8988T (cell line): ENCODE measurements around the gene CRK.
"Not testable (repeated sequence)": the region's sequence is repeated elsewhere in the genome, so short reads cannot be mapped to it uniquely, and the experiment has no call there.

Experiments used
- DNase-seq: peaks from one replicate; pipeline ENCODE4 v3.0.0; 2011

Gene CRK

DNA sequence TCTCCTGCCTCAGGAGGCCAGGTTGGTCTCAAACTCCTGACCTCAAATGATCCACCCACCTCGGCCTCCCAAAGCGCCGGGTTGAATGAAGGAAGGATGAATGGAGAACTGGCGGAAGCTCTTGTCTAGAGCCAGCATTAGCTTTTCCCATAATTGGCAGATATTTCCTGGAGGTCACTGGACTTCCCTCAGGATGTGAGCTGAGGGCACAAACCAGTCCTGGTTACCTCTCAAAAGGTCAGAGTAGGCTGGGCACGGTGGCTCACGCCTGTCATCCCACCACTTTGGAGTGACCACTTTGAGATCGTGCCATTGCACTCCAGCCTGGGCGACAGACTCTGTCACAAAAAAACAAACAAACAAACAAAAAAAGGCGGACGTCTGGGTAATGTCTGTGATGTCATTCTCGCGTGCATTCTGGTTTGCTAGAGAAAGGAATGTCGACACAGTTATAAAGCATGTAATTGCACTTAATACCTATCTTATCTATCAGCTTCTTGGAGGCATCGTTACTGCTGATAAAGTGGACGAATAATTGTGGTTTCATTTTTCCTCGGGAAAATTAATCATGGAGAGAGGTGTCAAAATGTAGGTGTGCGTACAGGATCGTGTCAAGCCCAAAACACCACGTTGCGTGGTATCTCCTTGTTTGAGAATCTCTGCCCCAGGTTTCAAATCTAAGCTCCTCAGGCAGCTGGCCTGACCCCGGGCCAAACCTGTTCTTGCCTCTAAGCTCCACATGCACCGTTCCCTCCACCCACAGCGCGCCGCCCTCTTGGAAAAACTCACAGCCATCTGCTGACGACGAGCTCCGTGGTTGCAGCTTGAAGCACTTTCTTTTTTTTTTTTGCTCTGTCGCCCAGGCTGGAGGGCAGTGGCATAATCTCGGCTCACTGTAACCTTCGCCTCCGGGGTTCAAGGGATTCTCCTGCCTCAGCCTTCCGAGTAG, 6.4 kb upstream of the CRK start:
- DNase-seq: no peak

DNA sequence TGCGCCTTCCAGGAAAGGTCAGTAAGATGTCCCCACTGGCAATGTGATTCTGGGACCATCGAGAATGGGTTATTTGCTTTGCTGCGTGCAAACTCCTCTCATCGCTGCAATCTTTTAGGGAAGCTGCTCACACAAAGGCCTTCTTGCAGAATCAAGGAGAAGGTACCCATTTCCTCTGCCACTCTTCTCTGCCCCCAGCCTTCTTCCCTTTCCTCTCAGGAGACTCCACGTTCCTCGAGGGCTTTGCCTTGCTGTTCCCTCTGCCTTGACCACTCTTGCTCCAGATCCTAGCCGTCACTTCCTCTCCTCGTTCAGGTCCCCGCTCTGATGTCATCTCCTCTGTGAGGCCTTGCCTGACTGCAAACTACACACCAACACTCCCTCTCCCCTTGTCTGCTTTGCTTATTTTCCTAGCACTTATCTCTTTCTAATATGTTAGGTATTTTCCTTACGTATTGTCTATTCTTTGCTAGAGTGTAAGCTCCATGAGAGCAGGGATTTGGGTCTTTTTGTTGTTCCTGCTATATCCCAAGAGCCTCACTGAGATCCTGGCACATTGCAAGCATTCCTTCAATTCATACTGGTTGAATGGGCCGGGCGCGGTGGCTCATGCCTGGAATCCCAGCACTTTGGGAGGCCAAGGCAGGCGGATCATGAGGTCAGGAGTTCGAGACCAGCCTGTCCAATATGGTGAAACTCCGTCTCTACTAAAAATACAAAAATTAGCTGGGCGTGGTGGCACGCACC, 5.3 kb upstream of the CRK start:
- DNase-seq: no peak

DNA sequence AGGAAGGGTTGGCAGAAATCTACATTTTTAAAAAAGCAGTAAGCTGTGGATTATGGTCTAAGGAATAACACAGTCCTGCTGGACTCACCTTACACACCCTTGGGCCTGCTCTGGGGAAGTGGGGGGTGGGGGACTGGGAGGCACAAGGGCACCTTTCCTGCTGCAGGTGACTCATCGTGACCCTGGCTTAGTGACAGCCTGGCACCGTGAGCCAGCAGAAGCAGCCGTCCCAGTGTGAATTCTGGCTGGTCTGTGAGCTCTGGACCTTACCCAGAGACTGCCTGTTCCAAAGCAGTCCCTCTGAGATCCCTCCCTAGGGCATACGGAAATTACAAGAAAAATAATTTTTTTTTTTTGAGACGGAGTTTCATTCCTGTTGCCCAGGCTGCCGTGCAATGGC, 4.2 kb upstream of the CRK start:
- no peak for DNase-seq

DNA sequence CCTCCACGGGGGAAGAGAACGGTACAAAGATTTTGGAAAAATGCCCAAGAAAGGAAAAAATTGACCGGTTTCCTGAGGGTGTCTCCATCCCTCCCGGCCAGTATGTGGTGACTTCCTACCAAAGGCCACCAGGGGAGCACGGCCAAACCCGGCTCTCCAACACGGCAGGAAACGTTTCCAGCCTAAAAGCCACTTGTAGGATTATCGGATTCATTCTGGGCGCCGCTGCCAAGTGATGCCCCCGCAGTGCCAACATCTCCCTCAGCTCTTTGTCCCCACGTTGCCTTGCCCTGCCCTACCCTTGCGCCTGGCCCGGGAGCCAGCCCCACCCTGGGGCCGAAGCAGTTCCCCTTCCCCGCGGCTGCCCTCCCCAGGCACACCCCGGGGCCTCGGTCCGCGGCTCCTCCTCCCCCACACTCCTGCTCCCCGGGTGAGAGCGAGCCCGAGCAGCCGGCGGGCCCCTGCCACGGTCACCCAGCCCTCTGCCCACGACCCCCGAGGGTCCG, 688 bp downstream of the CRK start:
- peak; percentile 69 for DNase-seq

DNA sequence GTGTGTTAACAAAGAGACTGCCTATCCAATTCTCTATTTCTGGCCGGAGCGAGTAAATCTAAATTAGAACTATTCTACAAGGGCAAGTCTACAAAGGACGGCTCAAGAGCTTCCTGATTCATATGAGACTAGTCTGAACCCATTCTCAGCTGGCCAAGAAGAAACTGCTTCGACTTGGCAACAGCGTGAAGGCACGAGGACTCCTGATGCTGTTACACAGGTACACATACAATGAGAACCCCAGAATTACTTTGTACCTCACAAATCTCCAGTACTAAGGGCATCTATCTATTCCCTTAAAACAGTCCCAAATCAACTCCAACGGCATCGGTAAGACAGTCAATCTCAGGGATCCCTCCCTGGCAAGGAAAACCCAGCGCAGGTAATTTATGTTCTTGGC, 1.5 kb downstream of the CRK start:
- no peak for DNase-seq

DNA sequence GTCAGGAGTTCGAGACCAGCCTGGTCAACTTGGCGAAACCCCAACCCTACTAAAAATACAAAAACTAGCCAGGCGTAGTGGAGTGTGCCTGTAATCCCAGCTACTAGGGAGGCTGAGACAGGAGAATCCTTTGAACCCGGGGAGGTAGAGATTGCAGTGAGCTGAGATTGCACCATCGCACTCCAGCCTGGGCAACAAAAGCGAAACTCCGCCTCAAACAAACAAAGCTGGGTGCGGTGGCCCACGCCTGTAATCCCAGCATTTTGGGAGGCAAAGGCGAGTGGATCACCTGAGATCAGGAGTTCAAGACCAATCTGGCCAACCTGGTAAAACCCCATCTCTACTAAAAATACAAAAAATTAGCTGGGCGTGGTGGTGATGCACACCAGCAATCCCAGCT, 2.3 kb downstream of the CRK start:
- not testable (repeated sequence) for DNase-seq

DNA sequence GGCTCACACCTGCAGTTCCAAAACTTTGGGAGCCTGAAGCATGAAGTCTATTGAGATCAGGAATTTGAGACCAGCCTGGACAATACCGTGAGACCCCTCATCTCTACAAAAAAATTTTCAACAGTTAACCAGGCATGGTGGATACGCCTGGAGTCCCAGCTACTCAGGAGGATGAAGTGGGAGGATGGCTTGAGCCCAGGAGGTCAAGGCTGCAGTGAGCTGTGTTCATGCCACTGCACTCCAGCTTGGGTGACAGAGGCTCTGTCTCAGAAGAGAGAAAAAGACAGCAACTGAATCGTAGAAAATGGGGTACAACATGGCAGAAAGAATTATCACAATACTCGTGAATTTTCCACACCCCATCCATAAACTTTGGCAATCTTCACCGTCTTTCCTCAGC, 3.2 kb downstream of the CRK start:
- no peak for DNase-seq

DNA sequence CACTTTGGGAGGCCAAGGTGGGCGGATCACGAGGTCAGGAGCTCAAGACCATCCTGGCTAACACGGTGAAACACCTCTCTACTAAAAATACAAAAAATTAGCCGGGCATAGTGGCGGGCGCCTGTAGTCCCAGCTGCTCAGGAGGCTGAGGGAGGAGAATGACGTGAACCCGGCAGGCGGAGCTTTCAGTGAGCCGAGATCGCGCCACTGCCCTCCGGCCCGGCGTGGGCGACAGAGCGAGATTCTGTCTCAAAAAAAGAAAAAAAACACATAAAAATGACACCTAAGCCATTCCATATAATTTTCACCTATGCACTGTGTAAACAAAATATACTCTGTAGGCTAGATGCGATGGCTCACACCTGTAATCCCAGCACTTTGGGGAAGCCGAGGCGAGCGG, 5.8 kb downstream of the CRK start:
- DNase-seq: not testable (repeated sequence)

DNA sequence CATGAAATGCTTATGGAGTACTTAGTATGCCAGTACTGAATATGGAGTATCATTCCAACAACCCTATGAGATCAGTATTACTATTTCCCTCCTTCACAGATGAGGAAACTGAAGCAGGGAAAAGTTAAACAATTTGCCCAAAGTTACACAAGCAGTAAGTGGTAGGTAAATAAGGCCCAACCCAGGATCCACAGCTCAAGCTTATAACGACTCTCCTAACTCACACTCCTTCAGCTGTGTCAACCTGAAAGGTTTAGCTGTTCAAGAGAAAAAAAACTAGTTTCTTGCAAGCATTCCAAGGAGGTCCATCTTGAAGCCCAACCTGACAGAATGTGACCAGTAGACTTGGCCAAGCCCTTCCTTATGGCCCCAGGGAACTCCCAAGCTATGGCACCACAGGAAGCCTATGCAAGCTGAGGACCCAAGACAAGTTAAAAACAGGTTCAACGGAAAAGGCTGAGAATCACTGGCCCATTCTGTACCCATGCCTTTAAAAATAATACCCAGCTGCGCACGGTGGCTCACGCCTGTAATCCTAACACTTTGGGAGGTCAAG, 6.5 kb downstream of the CRK start:
- DNase-seq: no peak

DNA sequence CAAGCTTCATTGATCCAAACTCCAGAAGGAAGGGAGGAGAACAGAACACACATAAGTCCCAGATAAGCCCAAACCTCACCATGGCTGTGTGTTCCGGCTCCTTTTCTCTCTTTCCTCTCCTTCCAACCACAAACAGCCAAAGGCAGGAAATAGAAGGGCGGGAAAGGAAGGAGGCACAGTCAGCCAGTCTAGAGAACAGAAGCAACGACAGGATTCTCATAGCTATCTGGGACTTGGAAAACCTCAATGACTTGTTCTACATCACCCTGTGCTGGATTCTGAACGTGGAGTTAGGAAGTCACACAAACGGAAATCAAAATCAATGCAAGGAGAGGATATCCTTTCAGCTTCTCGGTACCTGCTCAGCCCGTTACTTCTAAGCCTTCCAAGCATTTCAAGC, 9.0 kb downstream of the CRK start:
- no peak for DNase-seq

DNA sequence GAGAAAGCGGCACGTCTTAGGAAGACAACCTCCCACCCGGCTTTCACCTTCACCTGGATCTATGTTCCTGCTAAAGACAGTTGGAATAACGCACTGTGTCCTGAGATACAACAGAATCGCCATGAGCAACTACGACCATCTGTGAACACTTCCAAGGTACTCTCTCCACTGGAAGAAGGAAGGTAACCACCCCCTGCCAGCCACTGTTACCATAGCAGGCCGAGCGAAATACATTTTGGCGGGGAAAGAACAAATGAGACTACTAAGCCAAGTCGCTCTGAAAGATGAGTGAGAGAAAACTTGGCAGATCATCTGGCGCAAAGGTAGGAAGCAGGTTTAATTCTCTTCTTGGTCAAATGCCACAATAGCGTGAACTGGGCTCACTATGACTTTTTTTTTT, 9.8 kb downstream of the CRK start:
- no peak for DNase-seq

DNA sequence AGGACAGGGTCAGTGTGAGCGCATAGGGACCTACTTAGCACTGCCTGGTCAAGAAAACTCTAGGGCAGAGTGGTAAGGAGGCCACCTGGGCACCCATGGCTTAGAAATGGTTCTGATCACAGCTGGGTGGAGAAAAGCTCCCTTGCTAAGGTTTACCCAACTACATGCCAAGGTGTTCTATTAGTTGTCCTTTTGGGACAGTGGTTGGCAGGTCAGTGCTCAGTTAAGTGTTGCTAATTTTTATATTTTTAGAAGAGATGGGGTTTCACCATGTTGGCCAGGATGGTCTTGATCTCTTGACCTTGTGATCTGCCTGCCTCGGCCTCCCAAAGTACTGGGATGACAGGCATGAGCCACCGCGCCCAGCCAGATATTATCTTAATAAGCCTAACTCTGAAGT, 10.3 kb downstream of the CRK start:
- not testable (repeated sequence) for DNase-seq

DNA sequence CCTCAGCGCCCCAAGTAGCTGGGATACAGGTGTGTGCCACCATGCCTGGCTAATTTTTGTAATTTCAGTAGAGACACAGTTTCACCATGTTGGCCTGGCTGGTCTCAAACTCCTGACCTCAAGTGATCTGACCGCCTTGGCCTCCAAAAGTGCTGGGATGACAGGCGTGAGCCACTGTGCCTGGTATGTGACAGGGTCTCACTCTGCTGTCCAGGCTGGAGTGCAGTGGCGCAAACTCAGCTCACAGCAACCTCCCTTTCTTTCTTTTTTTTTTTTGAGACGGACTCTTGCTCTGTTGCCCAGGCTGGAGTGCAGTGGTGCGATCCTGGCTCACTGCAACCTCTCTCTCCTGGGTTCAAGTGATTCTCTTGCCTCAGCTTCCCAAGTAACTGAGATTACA, 13.3 kb downstream of the CRK start:
- not testable (repeated sequence) for DNase-seq

DNA sequence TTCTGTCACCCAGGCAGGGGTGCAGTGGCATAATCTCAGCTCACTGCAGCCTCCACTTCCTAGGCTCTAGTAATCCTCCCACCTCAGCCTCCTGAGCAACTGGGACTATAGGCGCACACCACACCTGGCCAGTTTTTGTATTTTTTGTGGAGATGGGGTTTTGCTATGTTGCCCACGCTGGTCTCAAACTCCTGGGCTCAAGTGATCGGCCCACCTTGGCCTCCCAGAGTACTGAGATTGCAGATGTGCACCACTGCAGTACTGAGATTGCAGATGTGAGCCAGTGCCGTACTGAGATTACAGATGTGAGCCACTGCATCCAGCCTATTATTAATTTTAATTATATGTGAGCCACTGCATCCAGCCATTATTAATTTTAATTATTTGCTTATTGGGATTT, 13.8 kb downstream of the CRK start:
- no peak for DNase-seq

DNA sequence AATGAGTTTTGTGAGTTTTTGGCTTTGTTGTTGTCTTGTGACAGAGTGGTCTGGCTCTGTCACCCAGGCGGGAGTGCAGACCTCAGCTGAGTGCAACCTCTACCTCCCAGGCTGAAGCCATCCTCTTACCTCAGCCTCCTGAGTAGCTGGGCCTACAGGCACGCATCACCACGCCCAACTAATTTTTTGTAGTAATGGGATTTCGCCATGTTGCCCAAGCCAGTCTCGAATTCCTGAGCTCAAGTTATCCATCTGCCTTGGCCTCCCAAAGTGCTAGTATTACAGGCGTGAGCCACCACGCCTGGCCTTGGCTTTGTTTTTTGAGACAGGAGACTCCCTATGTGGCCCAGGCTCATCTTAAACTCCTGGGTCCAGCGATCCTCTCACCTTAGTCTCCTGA, 15.1 kb downstream of the CRK start:
- no peak for DNase-seq

DNA sequence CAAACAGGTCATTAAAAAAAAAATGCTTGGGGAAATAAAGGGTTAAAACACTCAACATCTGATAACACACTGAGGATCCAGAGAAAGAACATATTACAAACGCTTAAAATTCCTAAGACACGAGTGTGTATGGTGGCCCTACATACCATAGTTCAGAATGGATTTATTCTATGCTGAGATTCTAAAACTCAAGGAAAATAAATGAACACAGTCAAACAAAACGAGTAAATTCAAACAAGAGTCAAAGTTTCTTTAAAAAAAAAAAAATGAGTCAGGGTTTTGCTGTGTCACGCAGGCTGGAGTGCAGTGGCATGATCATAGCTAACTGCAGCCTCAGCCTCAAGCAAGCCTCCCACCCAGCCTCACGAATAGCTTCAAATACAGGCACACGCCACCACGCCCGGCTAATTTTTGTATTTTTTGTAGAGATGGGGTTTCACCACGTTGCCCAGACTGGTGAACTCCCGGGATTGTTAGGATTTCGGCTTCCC, 17.4 kb downstream of the CRK start:
- no peak for DNase-seq

DNA sequence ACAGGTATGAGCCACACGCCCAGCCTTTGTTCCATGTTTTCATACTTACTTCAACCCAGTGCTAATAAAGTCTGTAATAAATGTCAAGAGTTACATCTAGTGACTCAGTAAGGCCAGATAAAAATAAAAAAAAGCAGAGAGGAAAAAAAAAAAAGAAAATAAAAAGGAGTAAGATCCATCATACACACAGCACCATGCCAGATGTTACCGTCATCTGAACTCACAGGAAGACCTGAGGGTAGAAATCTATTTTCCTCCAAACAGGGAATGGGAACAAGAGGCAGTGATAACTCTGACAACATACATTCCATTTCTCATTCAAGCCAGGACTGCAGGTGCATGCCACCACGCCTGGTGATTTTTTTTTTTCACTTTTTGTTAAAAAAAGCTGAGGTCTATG, 20.7 kb downstream of the CRK start:
- no peak for DNase-seq

DNA sequence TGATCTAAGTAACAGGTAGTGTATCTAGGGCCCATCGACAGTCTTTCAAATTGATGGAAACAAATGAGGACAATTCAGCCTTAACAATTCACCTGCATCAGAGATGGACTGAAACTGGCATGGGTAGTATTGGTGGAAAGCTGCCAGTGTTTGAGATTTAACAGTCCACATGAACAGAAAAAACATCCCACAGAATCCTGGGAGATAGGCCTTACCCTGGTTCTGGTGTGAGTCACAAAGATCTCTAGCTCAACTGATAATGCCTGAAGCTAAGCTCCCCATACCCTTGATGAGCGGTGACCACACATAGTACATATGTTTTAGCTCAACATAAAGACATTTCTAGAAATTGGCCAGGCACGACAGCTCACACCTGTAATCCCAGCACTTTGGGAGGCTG, 21.9 kb downstream of the CRK start:
- no peak for DNase-seq

DNA sequence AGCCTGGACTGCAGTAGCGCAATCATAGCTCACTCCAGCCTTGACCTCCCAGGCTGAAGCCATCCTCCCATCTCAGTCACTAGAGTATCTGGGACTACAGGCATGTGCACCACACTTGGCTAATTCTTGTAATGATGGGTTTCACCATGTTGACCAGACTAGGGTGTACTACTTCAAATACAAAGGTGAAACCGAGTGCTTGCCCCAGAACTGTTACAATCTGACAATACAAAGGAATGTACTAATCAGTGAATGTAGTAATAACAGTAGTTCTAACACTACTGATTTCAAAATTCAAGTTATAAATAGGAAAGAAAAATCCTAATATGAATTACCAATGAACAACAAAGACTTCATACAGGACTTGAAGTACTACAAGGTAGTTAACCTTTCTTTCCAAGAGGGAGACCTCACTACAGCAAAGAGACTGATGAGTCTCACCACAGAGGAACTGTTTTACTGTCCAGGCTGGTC, 24.4 kb downstream of the CRK start:
- DNase-seq: no peak

DNA sequence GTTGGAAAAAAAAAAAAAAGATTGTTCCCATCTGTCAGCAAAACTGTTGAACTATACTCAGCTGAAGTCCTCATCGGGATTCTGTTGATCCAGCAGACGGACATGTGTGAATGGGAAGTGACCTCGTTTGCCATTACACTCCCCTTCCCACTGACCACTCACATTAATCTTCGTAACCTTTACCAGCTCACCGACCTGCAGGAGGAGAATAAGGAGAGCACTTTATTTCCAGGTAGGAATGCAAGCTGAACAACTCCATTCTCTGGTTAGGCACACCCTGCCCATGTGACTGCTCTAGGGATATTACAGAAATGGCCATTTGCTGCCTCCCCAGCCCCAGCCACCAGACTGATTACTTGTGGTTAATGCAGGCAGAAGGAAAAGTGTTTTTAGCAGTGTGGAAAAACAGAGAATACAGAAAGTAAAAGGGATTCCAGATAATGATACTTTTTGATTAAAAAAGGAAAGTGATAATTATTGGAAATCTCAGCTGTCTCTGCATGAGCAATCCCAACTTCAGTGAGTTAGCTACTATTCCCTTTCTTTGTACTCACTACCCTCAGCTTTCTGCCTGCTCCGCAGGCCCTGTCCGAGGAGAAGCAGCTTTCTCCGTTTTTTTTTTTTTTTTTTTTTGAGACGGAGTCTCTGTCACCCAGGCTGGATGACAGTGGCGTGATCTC, 32.4 kb downstream of the CRK start:
- DNase-seq: no peak

DNA sequence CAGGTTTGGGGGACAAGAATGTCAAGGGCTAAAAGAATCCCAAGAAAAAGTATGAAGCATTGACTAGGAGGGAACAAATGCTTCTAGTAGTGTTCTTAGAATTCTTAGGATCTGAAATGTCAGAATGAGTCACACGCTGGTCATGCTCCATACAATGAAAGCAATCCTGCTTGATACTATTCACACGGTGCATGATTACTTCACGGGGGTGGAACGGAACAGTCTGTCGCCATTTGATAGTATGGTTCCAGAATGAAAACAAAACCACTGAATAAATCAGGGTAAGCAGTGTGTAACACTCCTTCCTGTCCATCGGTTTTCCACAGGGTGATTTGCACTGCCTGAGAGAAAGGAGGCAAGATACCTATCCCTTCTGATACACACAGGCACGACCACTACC, 33.1 kb downstream of the CRK start:
- DNase-seq: no peak

DNA sequence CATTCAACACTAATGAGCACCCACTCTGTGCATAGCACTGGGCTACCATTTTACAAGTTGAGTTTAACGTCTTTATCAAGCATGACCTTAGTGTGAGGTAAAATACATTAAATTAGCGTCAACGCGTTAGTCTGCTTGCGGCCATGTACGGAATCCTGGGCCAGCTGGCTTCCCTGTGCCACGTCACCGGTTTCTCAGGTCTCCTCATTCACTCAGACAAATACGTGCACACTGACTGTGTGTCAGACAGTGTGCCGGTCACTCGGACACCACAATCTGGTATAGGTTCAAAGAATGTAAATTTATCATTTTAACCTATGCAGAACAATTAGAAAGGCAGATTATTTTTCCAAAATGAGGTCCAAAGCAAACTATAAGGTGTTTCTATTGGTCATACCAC, 34.6 kb downstream of the CRK start:
- no peak for DNase-seq

DNA sequence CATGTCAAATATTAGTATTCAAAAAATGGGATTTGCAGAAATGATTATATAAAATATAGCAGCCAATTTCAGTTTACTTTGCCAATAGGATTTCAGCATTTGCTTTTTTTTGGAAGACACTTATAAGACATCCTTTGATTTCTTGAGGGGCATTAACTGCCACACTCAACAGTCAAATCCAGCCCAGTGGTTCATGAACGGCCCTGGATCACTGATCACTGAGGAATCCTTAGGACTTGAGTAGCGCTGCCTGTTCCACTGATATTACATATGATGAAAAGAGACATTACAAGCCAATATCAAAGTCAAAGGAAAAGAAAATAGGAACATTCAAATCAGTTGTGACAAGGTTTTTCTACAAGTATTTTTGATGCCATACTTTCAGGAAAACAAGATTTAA, 35.1 kb downstream of the CRK start:
- no peak for DNase-seq
